Erythroblast (primary cell): ENCODE measurements around the gene GREB1.

ENCODE experiments used
- GATA1 ChIP-seq: IDR thresholded peaks from 2 replicates; pipeline ENCODE4 v1.6.1; 2011; ENCODE audit warnings: low read depth, mild to moderate bottlenecking, control low read depth, low read length, moderate library complexity
- POLR2A ChIP-seq: IDR thresholded peaks from 2 replicates; pipeline ENCODE4 v1.6.1; 2011; ENCODE audit warnings: mild to moderate bottlenecking, low read length

- no peak for TF ChIP-seq POLR2A
- TF ChIP-seq GATA1 = no peak
These were observed 28.6 kb downstream of the GREB1 start for GRCh38 chr2:11562476-11562875.
